Keratinocyte (primary cell): ENCODE measurements around the gene MYO1C. TPM values are rescaled to one million over a fixed set of nuclear protein-coding genes. Genes with fewer than 3 reads are reported as not detected.
"Not testable (repeated sequence)": the region's sequence is repeated elsewhere in the genome, so short reads cannot be mapped to it uniquely, and the experiment has no call there.

Experiments
- DNase-seq: peaks from one replicate; pipeline ENCODE4 v3.0.0-alpha.2; 2011; ENCODE audit warnings: low read depth, missing footprints, low spot score
- FAIRE-seq: peaks from 2 replicates; lab custom pipeline; 2011; peaks lifted over from hg19 to GRCh38; lab: Jason Lieb, UNC
- H2AFZ ChIP-seq: 2 replicates; pipeline ENCODE4 v1.6.0; 2012; ENCODE audit warnings: low read length, control low read depth, inconsistent platforms; ENCODE audit not compliant: control insufficient read depth
- H3K27ac ChIP-seq: 2 replicates; pipeline ENCODE4 v1.5.1; 2011; ENCODE audit warnings: low read length; ENCODE audit not compliant: control insufficient read depth, insufficient read depth
- H3K27me3 ChIP-seq: 3 replicates; pipeline ENCODE4 v1.6.0; 2011; ENCODE audit warnings: low read length; ENCODE audit not compliant: control insufficient read depth, insufficient read depth; ENCODE audit errors: extremely low read depth
- H3K36me3 ChIP-seq, 2 experiments: 2 replicates in 1 of 2; 3 replicates in 1 of 2; pipeline ENCODE4 v1.5.1; 2011; ENCODE audit warnings: low read length in 2 of 2, mild to moderate bottlenecking in 1 of 2; ENCODE audit not compliant: control insufficient read depth in 2 of 2, insufficient read depth in 2 of 2; ENCODE audit errors: extremely low read depth in 1 of 2
- H3K4me1 ChIP-seq: 3 replicates; pipeline ENCODE4 v1.5.1; 2011; ENCODE audit warnings: low read length; ENCODE audit not compliant: control insufficient read depth, insufficient read depth; ENCODE audit errors: extremely low read depth
- H3K4me2 ChIP-seq: 3 replicates; pipeline ENCODE4 v1.6.0; 2011; ENCODE audit warnings: low read depth, low read length; ENCODE audit not compliant: control insufficient read depth, insufficient read depth; ENCODE audit errors: extremely low read depth
- H3K4me3 ChIP-seq, 3 experiments: fragments of 200-600 bp in 1 of 3; sonication (generic) in 1 of 3; 2 replicates in 2 of 3; 3 replicates in 1 of 3; pipeline ENCODE4 v1.5.1; 2011 to 2016; ENCODE audit warnings: low read length in 3 of 3, mild to moderate bottlenecking in 3 of 3, control low read depth in 2 of 3, inconsistent platforms in 1 of 3, low read depth in 1 of 3, mixed read lengths in 1 of 3, mixed run types in 1 of 3, moderate library complexity in 1 of 3; ENCODE audit not compliant: control insufficient read depth in 2 of 3, insufficient read depth in 2 of 3; ENCODE audit errors: extremely low read depth in 1 of 3
- H3K79me2 ChIP-seq: 2 replicates; pipeline ENCODE4 v1.6.0; 2012; ENCODE audit warnings: low read length; ENCODE audit not compliant: control insufficient read depth, insufficient read depth
- H3K9ac ChIP-seq: 3 replicates; pipeline ENCODE4 v1.6.0; 2011; ENCODE audit warnings: low read length; ENCODE audit not compliant: control insufficient read depth, insufficient read depth; ENCODE audit errors: extremely low read depth
- H3K9me1 ChIP-seq: 3 replicates; pipeline ENCODE4 v1.6.0; 2011; ENCODE audit warnings: low read length; ENCODE audit not compliant: control insufficient read depth, insufficient read depth; ENCODE audit errors: extremely low read depth
- H3K9me3 ChIP-seq: 2 replicates; pipeline ENCODE4 v1.5.1; 2012; ENCODE audit warnings: low read depth, low read length; ENCODE audit not compliant: control insufficient read depth
- H4K20me1 ChIP-seq: 3 replicates; pipeline ENCODE4 v1.6.0; 2011; ENCODE audit warnings: low read length; ENCODE audit not compliant: control insufficient read depth, insufficient read depth; ENCODE audit errors: extremely low read depth
- EZH2 ChIP-seq: IDR thresholded peaks from one replicate; pipeline ENCODE4 v1.6.1; 2012; ENCODE audit warnings: inconsistent platforms, mild to moderate bottlenecking, low read length, moderate library complexity
- dilution Hi-C: fragments of 300-500 bp; cut with MboI; formaldehyde crosslinking; loops from one replicate; pipeline ENCODE4 v1.7.0; 2020; ENCODE audit warnings: low sequenced_read_pairs; ENCODE audit not compliant: extremely low pct_ligation_motif_present
- polyA plus RNA-seq, 5 experiments: library from polyadenylated mRNA; depleted of rRNA in 3 of 5; stranded (reverse) in 3 of 5; stranded (forward) in 1 of 5; unstranded in 1 of 5; fragments of >200 nt; gene quantifications; 1 replicate in 1 of 5; 2 replicates in 3 of 5; 3 replicates in 1 of 5; pipeline versions ENCODE4 v1.2.1 to v1.2.3, GENCODE V29; 2011 to 2012; ENCODE audit warnings: missing spikeins in 2 of 5, low read depth in 1 of 5, low replicate concordance in 1 of 5
- TF ChIP-seq, protein P1 (sequence below), 3 experiments: IDR thresholded peaks in 1 of 3; conservative IDR thresholded peaks in 1 of 3; optimal IDR thresholded peaks in 1 of 3; 2 replicates in 2 of 3; 3 replicates in 1 of 3; pipeline versions ENCODE3 to v1.5.1; 2011; ENCODE audit warnings: low read length in 3 of 3, mild to moderate bottlenecking in 3 of 3, moderate library complexity in 2 of 3, control low read depth in 1 of 3, inconsistent platforms in 1 of 3; ENCODE audit not compliant: insufficient read depth in 2 of 3; ENCODE audit errors: extremely low read depth in 1 of 3

Gene MYO1C
- polyA plus RNA-seq, 1 donor (not counting 4 experiments of a cell fraction or from before 2014, with no cell fraction given), result 101 TPM

DNA sequence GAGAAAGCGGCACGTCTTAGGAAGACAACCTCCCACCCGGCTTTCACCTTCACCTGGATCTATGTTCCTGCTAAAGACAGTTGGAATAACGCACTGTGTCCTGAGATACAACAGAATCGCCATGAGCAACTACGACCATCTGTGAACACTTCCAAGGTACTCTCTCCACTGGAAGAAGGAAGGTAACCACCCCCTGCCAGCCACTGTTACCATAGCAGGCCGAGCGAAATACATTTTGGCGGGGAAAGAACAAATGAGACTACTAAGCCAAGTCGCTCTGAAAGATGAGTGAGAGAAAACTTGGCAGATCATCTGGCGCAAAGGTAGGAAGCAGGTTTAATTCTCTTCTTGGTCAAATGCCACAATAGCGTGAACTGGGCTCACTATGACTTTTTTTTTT, 46.3 kb downstream of the MYO1C start:
- no peaks in the 10 kb centered on the region for H3K9me1 ChIP-seq
- DNase-seq (no peak), FAIRE-seq (no peak)
- H3K4me1 ChIP-seq, result no peaks in the 10 kb centered on the region
- peaks cover 49% of the 10 kb centered on the region for H4K20me1 ChIP-seq
- H3K27me3 ChIP-seq, result no peaks in the 10 kb centered on the region
- no peak overlapping the region for H3K9ac ChIP-seq
- no peak for TF ChIP-seq EZH2
- TF ChIP-seq, protein P1, sequence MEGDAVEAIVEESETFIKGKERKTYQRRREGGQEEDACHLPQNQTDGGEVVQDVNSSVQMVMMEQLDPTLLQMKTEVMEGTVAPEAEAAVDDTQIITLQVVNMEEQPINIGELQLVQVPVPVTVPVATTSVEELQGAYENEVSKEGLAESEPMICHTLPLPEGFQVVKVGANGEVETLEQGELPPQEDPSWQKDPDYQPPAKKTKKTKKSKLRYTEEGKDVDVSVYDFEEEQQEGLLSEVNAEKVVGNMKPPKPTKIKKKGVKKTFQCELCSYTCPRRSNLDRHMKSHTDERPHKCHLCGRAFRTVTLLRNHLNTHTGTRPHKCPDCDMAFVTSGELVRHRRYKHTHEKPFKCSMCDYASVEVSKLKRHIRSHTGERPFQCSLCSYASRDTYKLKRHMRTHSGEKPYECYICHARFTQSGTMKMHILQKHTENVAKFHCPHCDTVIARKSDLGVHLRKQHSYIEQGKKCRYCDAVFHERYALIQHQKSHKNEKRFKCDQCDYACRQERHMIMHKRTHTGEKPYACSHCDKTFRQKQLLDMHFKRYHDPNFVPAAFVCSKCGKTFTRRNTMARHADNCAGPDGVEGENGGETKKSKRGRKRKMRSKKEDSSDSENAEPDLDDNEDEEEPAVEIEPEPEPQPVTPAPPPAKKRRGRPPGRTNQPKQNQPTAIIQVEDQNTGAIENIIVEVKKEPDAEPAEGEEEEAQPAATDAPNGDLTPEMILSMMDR (optimal IDR thresholded peaks at IDR 0.05 in 1 of 3, IDR thresholded peaks at IDR 0.05 in 1 of 3, conservative IDR thresholded peaks at IDR 0.05 in 1 of 3; ENCODE audit: extremely low read depth in 1 of 3, insufficient read depth in 2 of 3, low read length in 3 of 3), result no peak
- no peaks in the 10 kb centered on the region for H3K9me3 ChIP-seq
- H3K27ac ChIP-seq, result no peak overlapping the region
- no peak overlapping the region for H3K4me2 ChIP-seq
- H3K4me3 ChIP-seq, result no peak overlapping the region
- H3K79me2 ChIP-seq, result peaks cover 96% of the 10 kb centered on the region
- peaks cover 15% of the 10 kb centered on the region in 2 experiments for H3K36me3 ChIP-seq
- no peak overlapping the region for H2AFZ ChIP-seq
- dilution Hi-C loops, result no loop called here

DNA sequence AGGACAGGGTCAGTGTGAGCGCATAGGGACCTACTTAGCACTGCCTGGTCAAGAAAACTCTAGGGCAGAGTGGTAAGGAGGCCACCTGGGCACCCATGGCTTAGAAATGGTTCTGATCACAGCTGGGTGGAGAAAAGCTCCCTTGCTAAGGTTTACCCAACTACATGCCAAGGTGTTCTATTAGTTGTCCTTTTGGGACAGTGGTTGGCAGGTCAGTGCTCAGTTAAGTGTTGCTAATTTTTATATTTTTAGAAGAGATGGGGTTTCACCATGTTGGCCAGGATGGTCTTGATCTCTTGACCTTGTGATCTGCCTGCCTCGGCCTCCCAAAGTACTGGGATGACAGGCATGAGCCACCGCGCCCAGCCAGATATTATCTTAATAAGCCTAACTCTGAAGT, 46.8 kb downstream of the MYO1C start:
- H3K9me1 ChIP-seq, H3K9ac ChIP-seq, H3K27ac ChIP-seq, DNase-seq, H3K9me3 ChIP-seq, H2AFZ ChIP-seq, dilution Hi-C loops, FAIRE-seq, H3K27me3 ChIP-seq, H3K4me1 ChIP-seq, H3K4me2 ChIP-seq, H3K4me3 ChIP-seq: not testable (repeated sequence)
- H4K20me1 ChIP-seq, result peaks cover 48% of the 10 kb centered on the region
- peaks cover 15% of the 10 kb centered on the region in 2 experiments for H3K36me3 ChIP-seq
- H3K79me2 ChIP-seq, result peaks cover 96% of the 10 kb centered on the region

DNA sequence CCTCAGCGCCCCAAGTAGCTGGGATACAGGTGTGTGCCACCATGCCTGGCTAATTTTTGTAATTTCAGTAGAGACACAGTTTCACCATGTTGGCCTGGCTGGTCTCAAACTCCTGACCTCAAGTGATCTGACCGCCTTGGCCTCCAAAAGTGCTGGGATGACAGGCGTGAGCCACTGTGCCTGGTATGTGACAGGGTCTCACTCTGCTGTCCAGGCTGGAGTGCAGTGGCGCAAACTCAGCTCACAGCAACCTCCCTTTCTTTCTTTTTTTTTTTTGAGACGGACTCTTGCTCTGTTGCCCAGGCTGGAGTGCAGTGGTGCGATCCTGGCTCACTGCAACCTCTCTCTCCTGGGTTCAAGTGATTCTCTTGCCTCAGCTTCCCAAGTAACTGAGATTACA, 49.8 kb downstream of the MYO1C start:
- H3K27me3 ChIP-seq, FAIRE-seq, H3K27ac ChIP-seq, H3K9me1 ChIP-seq, DNase-seq, H2AFZ ChIP-seq, H3K9me3 ChIP-seq, H3K9ac ChIP-seq, H3K4me2 ChIP-seq, dilution Hi-C loops, H3K4me3 ChIP-seq, H3K4me1 ChIP-seq: not testable (repeated sequence)
- Histone ChIP-seq H3K79me2 (peaks cover 95% of the 10 kb centered on the region), H3K36me3 (peaks cover 7 to 11% of the 10 kb centered on the region in 2 experiments), H4K20me1 (peaks cover 25% of the 10 kb centered on the region)
